Gastrocnemius medialis (tissue), 4 donors: ENCODE measurements around the gene ESPNL.

ENCODE experiments used
- POLR2A ChIP-seq, 2 donors: fragments of 450-650 bp; IDR thresholded peaks; one replicate each; pipeline ENCODE4 v1.6.1; 2017; ENCODE audit warnings: antibody characterized with exemption in 2 of 2, mild to moderate bottlenecking in 2 of 2, moderate library complexity in 2 of 2
- TF ChIP-seq, protein P1 (sequence below), 5 experiments: fragments of 450-650 bp in 3 of 5; fragments of 200-600 bp in 2 of 5; sonication (generic) in 2 of 5; IDR thresholded peaks in 4 of 5; conservative IDR thresholded peaks in 1 of 5; 1 replicate in 4 of 5; 2 replicates in 1 of 5; pipeline ENCODE4 v1.5.1; 2016 to 2019; ENCODE audit warnings: antibody characterized with exemption in 5 of 5, mild to moderate bottlenecking in 3 of 5, moderate library complexity in 3 of 5

DNA sequence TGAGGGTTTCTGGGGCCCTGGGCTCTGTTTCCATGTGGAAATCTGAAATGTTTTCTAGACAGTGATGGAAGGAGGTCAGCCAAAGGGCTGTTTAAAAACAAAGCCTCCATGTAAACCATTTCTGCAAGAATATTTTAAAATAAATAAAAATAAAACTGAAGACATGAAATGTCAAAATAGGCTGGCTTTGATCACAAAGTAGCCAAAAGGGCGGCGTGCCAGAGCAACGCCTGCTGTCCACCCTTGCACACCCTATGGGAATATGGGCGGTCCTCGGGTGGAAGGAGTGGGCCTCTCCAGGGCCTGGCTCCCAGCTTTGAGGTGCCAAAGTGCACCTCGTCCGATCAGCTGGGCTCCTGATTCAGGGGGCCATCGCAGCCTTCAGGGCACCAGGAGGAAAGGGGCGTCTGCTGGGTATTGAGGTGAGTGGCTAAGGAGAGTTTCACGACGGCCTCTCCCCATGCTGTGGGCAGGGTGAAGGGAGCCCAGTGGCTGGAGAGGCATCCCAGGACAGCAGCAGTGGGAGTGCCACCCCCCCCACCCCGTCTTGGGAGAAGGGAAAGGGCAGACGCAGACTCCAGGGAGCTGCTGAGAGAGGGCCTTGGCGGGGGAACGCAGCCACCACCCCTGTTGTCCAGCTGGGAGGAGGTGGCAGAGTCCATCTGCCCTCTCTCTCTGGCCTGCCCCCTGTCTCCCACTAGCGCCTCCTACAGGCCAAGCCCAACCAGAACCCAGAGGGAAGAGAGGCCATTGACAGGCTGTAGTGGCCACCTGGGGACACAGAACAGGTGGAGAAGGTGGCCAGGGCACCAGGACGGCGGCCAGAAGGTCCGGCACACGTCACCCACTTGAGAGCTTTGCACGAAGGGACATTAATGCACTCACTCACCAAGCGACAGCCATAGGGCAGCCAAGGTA, 52.9 kb downstream of the ESPNL start:
- TF ChIP-seq, protein P1, sequence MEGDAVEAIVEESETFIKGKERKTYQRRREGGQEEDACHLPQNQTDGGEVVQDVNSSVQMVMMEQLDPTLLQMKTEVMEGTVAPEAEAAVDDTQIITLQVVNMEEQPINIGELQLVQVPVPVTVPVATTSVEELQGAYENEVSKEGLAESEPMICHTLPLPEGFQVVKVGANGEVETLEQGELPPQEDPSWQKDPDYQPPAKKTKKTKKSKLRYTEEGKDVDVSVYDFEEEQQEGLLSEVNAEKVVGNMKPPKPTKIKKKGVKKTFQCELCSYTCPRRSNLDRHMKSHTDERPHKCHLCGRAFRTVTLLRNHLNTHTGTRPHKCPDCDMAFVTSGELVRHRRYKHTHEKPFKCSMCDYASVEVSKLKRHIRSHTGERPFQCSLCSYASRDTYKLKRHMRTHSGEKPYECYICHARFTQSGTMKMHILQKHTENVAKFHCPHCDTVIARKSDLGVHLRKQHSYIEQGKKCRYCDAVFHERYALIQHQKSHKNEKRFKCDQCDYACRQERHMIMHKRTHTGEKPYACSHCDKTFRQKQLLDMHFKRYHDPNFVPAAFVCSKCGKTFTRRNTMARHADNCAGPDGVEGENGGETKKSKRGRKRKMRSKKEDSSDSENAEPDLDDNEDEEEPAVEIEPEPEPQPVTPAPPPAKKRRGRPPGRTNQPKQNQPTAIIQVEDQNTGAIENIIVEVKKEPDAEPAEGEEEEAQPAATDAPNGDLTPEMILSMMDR (IDR thresholded peaks at IDR 0.05 in 4 of 5, conservative IDR thresholded peaks at IDR 0.05 in 1 of 5), result peak in 3 of 5 experiments; percentile 36 to 54 (median 41)
- no peak for TF ChIP-seq POLR2A (IDR thresholded peaks at IDR 0.05)
